ENCODE measurements around the gene MSL3B.

The MSL3B gene

GRCh38 chr2:233849607-233850271 is 18.4 kb downstream of the MSL3B start:
- intact Hi-C loops (cut with micrococcal nuclease; ENCODE audit: unreplicated experiment): loop anchor here (5.0 to 10.0 kb wide), 3 partner anchors 285 to 1258 kb away; partner anchors contain the start of gene ARL4C
- Histone ChIP-seq H3K4me3 (no peak overlapping the region), H4K20me1 (ENCODE audit: insufficient read depth) (peaks cover 7% of the 10 kb centered on the region; the same call in 1 of the 2 replicates), H3K4me1 (replicated peaks; ENCODE audit: insufficient read depth) (peaks cover 25% of the 10 kb centered on the region), H3K79me2 (ENCODE audit: low read depth) (peaks cover 80% of the 10 kb centered on the region), H3K9me3 (ENCODE audit: insufficient read depth, low read depth) (no peaks in the 10 kb centered on the region), H3K4me2 (no peak overlapping the region), H3K27me3 (ENCODE audit: insufficient read depth, low read depth) (no peaks in the 10 kb centered on the region), H2AFZ (no peak overlapping the region), H3F3A (ENCODE audit: insufficient read depth, low read depth) (peaks cover 6% of the 10 kb centered on the region), H3K27ac (no peak overlapping the region), H3K36me3 (ENCODE audit: low read depth) (peaks cover 63% of the 10 kb centered on the region), H3K9me2 (ENCODE audit: insufficient read depth) (no peaks in the 10 kb centered on the region)
- TF ChIP-seq EZH2 (IDR thresholded peaks at IDR 0.05; ENCODE audit: low read depth): no peak
- TF ChIP-seq CTCF (conservative IDR thresholded peaks at IDR 0.05): no peak
- ChIA-PET POLR2A (ENCODE audit: unreplicated experiment) (no interaction called here), CTCF (no interaction called here)
- DNase-seq: no peak
- no TSS peak for BruUV-seq (replicated peaks)

GRCh38 chr2:233848276-233848675 is 19.9 kb downstream of the MSL3B start:
- Histone ChIP-seq H3K4me1 (replicated peaks; ENCODE audit: insufficient read depth) (peaks cover 22% of the 10 kb centered on the region), H3K27me3 (ENCODE audit: insufficient read depth, low read depth) (no peaks in the 10 kb centered on the region), H3K9me3 (ENCODE audit: insufficient read depth, low read depth) (no peaks in the 10 kb centered on the region), H3K79me2 (ENCODE audit: low read depth) (peaks cover 82% of the 10 kb centered on the region), H4K20me1 (ENCODE audit: insufficient read depth) (peaks cover 7% of the 10 kb centered on the region; the same call in 1 of the 2 replicates), H3K4me3 (no peak overlapping the region), H3K9me2 (ENCODE audit: insufficient read depth) (no peaks in the 10 kb centered on the region), H3K36me3 (ENCODE audit: low read depth) (peaks cover 78% of the 10 kb centered on the region), H3F3A (ENCODE audit: insufficient read depth, low read depth) (peaks cover 5% of the 10 kb centered on the region), H3K27ac (no peak overlapping the region), H3K4me2 (no peak overlapping the region), H2AFZ (no peak overlapping the region)
- POLR2A ChIA-PET (ENCODE audit: unreplicated experiment): interaction anchor here (0.7 kb wide), 1 partner anchor 393 kb away, joined by 3 read pairs; no protein-coding TSS in a partner anchor
- no peak for DNase-seq
- BruUV-seq (replicated peaks): no TSS peak
- intact Hi-C loops (cut with micrococcal nuclease; ENCODE audit: unreplicated experiment): no loop called here
- CTCF ChIA-PET: no interaction called here
- TF ChIP-seq CTCF (conservative IDR thresholded peaks at IDR 0.05) (no peak), EZH2 (IDR thresholded peaks at IDR 0.05; ENCODE audit: low read depth) (no peak)

- no peak for TF ChIP-seq EZH2 (IDR thresholded peaks at IDR 0.05; ENCODE audit: low read depth)
- TF ChIP-seq CTCF (conservative IDR thresholded peaks at IDR 0.05): no peak
- H3K27me3 ChIP-seq (ENCODE audit: insufficient read depth, low read depth): no peaks in the 10 kb centered on the region
- H3K4me1 ChIP-seq (replicated peaks; ENCODE audit: insufficient read depth): peaks cover 13% of the 10 kb centered on the region
- H3K9me3 ChIP-seq (ENCODE audit: insufficient read depth, low read depth): no peaks in the 10 kb centered on the region
- H3K36me3 ChIP-seq (ENCODE audit: low read depth): peaks cover 84% of the 10 kb centered on the region
- intact Hi-C loops (cut with micrococcal nuclease; ENCODE audit: unreplicated experiment): no loop called here
- H3F3A ChIP-seq (ENCODE audit: insufficient read depth, low read depth): peaks cover 5% of the 10 kb centered on the region
- no TSS peak for BruUV-seq (replicated peaks)
- no peak overlapping the region for H2AFZ ChIP-seq
- no peak overlapping the region for H3K4me3 ChIP-seq
- POLR2A ChIA-PET (ENCODE audit: unreplicated experiment): no interaction called here
- no peak for DNase-seq
- H4K20me1 ChIP-seq (ENCODE audit: insufficient read depth): peaks cover 7% of the 10 kb centered on the region; the same call in 1 of the 2 replicates
- CTCF ChIA-PET: no interaction called here
- no peak overlapping the region for H3K4me2 ChIP-seq
- no peak overlapping the region for H3K27ac ChIP-seq
- no peaks in the 10 kb centered on the region for H3K9me2 ChIP-seq (ENCODE audit: insufficient read depth)
- peaks cover 81% of the 10 kb centered on the region for H3K79me2 ChIP-seq (ENCODE audit: low read depth)
These were observed 20.8 kb downstream of the MSL3B start for GRCh38 chr2:233847248-233847898.

Measured in PC-9 (cell line).